Endothelial cell of umbilical vein (primary cell): Measurements from ENCODE around the gene SLC25A22. TPM values are rescaled to one million over a fixed set of nuclear protein-coding genes. Genes with fewer than 3 reads are reported as not detected.

Experiments used
- BruUV-seq: library from RNA; stranded (reverse); fragments of 400-500 nt; replicated peaks from 2 replicates; lab custom pipeline; 2021; lab: Mats Ljungman, UMichigan
- CTCF ChIA-PET: fragments of 300-600, 350-600 bp; sonication (Branson Sonifier 250); formaldehyde crosslinking; loops from one replicate; lab custom pipeline; 2021; ENCODE audit warnings: antibody characterized with exemption, inconsistent platforms; lab: Charles Lee
- POLR2A ChIA-PET: fragments of 300-600, 350-600 bp; sonication (Branson Sonifier 250); formaldehyde crosslinking; loops from one replicate; lab custom pipeline; 2021; ENCODE audit warnings: antibody characterized with exemption, inconsistent platforms; lab: Charles Lee
- DNase-seq: peaks from one replicate; pipeline ENCODE4 v3.0.0-alpha.2; 2011; ENCODE audit warnings: low read depth, low spot score
- FAIRE-seq: peaks from 2 replicates; lab custom pipeline; 2011; peaks lifted over from hg19 to GRCh38; lab: Jason Lieb, UNC
- H2AFZ ChIP-seq: 2 replicates; pipeline ENCODE4 v1.6.0; 2012; ENCODE audit warnings: low read depth, low read length, control low read depth, inconsistent platforms
- H3K27ac ChIP-seq: 2 replicates; pipeline ENCODE4 v1.5.1; 2011; ENCODE audit warnings: low read depth, mild to moderate bottlenecking, control low read depth, low read length, moderate library complexity; ENCODE audit not compliant: insufficient read depth
- H3K27me3 ChIP-seq, 2 experiments: 2 replicates each; pipeline versions ENCODE4 v1.6.0 to v1.6.1; 2011; ENCODE audit warnings: low read length in 2 of 2, mixed read lengths in 1 of 2; ENCODE audit not compliant: control insufficient read depth in 2 of 2, insufficient read depth in 2 of 2
- H3K36me3 ChIP-seq, 2 experiments: 2 replicates in 1 of 2; 3 replicates in 1 of 2; pipeline ENCODE4 v1.5.1; 2011; ENCODE audit warnings: low read length in 2 of 2, mild to moderate bottlenecking in 1 of 2, moderate library complexity in 1 of 2; ENCODE audit not compliant: control insufficient read depth in 2 of 2, insufficient read depth in 2 of 2; ENCODE audit errors: extremely low read depth in 1 of 2
- H3K4me1 ChIP-seq: 3 replicates; pipeline ENCODE4 v1.5.1; 2011; ENCODE audit warnings: mild to moderate bottlenecking, low read length; ENCODE audit not compliant: control insufficient read depth, insufficient read depth; ENCODE audit errors: extremely low read depth
- H3K4me2 ChIP-seq: 2 replicates; pipeline ENCODE4 v1.6.1; 2011; ENCODE audit warnings: low read length, control low read depth, mixed read lengths; ENCODE audit not compliant: insufficient read depth
- H3K4me3 ChIP-seq, 3 experiments: fragments of 200-600 bp in 1 of 3; sonication (generic), shearing (Covaris generic) in 1 of 3; replicated peaks in 1 of 3; 2 replicates each; pipeline ENCODE4 v1.5.1; 2011 to 2016; ENCODE audit warnings: control low read depth in 3 of 3, low read length in 3 of 3, mild to moderate bottlenecking in 2 of 3, inconsistent platforms in 1 of 3, low read depth in 1 of 3, moderate library complexity in 1 of 3; ENCODE audit not compliant: insufficient read depth in 1 of 3
- H3K79me2 ChIP-seq: 2 replicates; pipeline ENCODE4 v1.6.0; 2012; ENCODE audit warnings: low read length, inconsistent platforms; ENCODE audit not compliant: control insufficient read depth, insufficient read depth
- H3K9ac ChIP-seq: replicated peaks from 2 replicates; pipeline ENCODE3; 2011; ENCODE audit warnings: low read length, control low read depth; ENCODE audit not compliant: insufficient read depth; ENCODE audit errors: extremely low read depth
- H3K9me1 ChIP-seq: replicated peaks from 3 replicates; pipeline ENCODE4 v1.6.0; 2011; ENCODE audit warnings: mild to moderate bottlenecking, low read length; ENCODE audit not compliant: control insufficient read depth, insufficient read depth; ENCODE audit errors: extremely low read depth
- H3K9me3 ChIP-seq: replicated peaks from 2 replicates; pipeline ENCODE4 v1.5.1; 2012; ENCODE audit warnings: low read length, inconsistent platforms; ENCODE audit not compliant: control insufficient read depth, insufficient read depth
- H4K20me1 ChIP-seq: replicated peaks from 2 replicates; pipeline ENCODE3; 2011; ENCODE audit warnings: mild to moderate bottlenecking, low read length; ENCODE audit not compliant: control insufficient read depth, insufficient read depth; ENCODE audit errors: extremely low read depth
- EZH2 ChIP-seq: IDR thresholded peaks from 2 replicates; pipeline ENCODE4 v1.6.1; 2012; ENCODE audit warnings: borderline replicate concordance, low read depth, mild to moderate bottlenecking, moderate library complexity, low read length, inconsistent platforms; ENCODE audit not compliant: severe bottlenecking
- FOS ChIP-seq: IDR thresholded peaks from 2 replicates; pipeline ENCODE4 v1.6.1; 2011; ENCODE audit warnings: mild to moderate bottlenecking, low read length, moderate library complexity, borderline replicate concordance; ENCODE audit not compliant: insufficient read depth
- GATA2 ChIP-seq: IDR thresholded peaks from 2 replicates; pipeline ENCODE4 v1.7.0; 2011; ENCODE audit warnings: low read depth, mild to moderate bottlenecking, moderate library complexity, mixed read lengths, low read length; ENCODE audit not compliant: insufficient read length, insufficient read depth
- JUN ChIP-seq: IDR thresholded peaks from 2 replicates; pipeline ENCODE4 v1.6.1; 2011; ENCODE audit warnings: borderline replicate concordance, low read depth; ENCODE audit not compliant: insufficient read length, insufficient read depth
- MAX ChIP-seq: IDR thresholded peaks from 2 replicates; pipeline ENCODE4 v1.6.1; 2011; ENCODE audit not compliant: insufficient read depth, insufficient read length
- POLR2A ChIP-seq: IDR thresholded peaks from 2 replicates; pipeline ENCODE4 v1.6.1; 2012; ENCODE audit warnings: low read depth, mild to moderate bottlenecking, control low read depth, low read length
- POLR2AphosphoS5 ChIP-seq: IDR thresholded peaks from 2 replicates; pipeline ENCODE4 v1.6.1; 2012; ENCODE audit warnings: low read depth, mild to moderate bottlenecking, control low read depth, low read length, moderate library complexity; ENCODE audit not compliant: insufficient read depth
- dilution Hi-C: fragments of 300-500 bp; cut with MboI; formaldehyde crosslinking; loops from one replicate; pipeline ENCODE4 v1.15.0; 2019; ENCODE audit warnings: low sequenced_read_pairs; ENCODE audit not compliant: extremely low pct_ligation_motif_present
- intact Hi-C: fragments of 100-400 bp; cut with micrococcal nuclease; formaldehyde crosslinking; loops from one replicate; pipeline ENCODE4 v1.10.0; 2022
- polyA plus RNA-seq, 4 experiments: library from polyadenylated mRNA; depleted of rRNA in 3 of 4; stranded (reverse) in 3 of 4; unstranded in 1 of 4; fragments of >200 nt; gene quantifications; 2 replicates each; pipeline versions ENCODE4 v1.2.1 to v1.2.3, GENCODE V29; 2011 to 2012; ENCODE audit warnings: missing spikeins in 1 of 4
- total RNA-seq: library from RNA; stranded (reverse); gene quantifications from 2 replicates; pipeline ENCODE4 v1.2.3, GENCODE V29; 2021

Gene SLC25A22
- total and polyA plus RNA-seq, 2 donors (not counting 3 experiments of a cell fraction or from before 2014, with no cell fraction given): 24.5 to 24.9 TPM

DNA sequence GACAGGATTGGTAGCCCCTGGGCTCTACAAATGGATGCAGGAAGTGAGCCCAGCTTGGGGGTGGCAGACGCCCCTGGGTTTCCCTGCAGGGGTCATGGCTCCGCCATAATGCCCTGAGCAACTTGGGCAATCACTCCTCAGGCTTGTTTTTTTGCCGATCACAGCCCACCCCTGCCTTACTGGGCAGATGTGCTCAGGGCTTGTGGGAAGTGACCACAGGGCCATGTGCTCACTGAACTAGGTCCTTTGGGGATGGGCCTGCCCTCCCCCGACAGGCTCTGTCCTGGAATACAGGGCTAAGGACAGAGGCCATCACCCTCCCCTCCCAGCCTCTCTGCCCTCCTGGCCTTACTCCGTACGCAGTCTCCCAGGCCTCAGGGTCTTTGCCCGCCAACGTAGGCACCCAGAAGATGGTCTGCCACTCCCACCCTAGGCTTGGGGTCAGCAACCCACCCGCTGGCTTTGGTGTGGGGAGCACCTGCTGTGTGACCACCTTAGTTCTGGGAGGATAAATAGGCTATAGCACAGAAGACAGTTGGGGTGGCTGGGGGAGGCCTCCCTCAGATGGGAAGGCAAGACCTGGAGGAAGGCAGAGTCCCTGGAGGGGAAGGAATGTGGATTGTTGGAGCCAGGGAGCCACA is 15.5 kb upstream of the SLC25A22 start:
- peaks cover 5 to 25% of the 10 kb centered on the region in 2 experiments for H3K36me3 ChIP-seq
- H3K9me1 ChIP-seq: no peaks in the 10 kb centered on the region
- H3K4me3 ChIP-seq: no peak overlapping the region
- ChIA-PET CTCF (no interaction called here), POLR2A (no interaction called here)
- H3K27ac ChIP-seq: no peak overlapping the region
- peaks cover 16% of the 10 kb centered on the region for H3K4me1 ChIP-seq
- no peak overlapping the region for H3K4me2 ChIP-seq
- no peaks in the 10 kb centered on the region for H3K27me3 ChIP-seq
- dilution Hi-C loops: no loop called here
- H3K79me2 ChIP-seq: peaks cover 33% of the 10 kb centered on the region
- no TSS peak for BruUV-seq
- FAIRE-seq (no peak), DNase-seq (no peak)
- peak; percentile 43 for TF ChIP-seq POLR2AphosphoS5
- TF ChIP-seq EZH2: no peak
- no peak overlapping the region for H3K9ac ChIP-seq
- no peak overlapping the region for H2AFZ ChIP-seq
- H4K20me1 ChIP-seq: no peaks in the 10 kb centered on the region
- intact Hi-C loops: no loop called here
- no peaks in the 10 kb centered on the region for H3K9me3 ChIP-seq

GRCh38 chr11:813072-813455 is 15.0 kb upstream of the SLC25A22 start:
- Histone ChIP-seq H3K27me3 (no peaks in the 10 kb centered on the region), H3K79me2 (peaks cover 36% of the 10 kb centered on the region), H3K4me3 (no peak overlapping the region), H3K9ac (no peak overlapping the region), H3K4me1 (peaks cover 19% of the 10 kb centered on the region), H3K36me3 (peaks cover 5 to 25% of the 10 kb centered on the region in 2 experiments), H4K20me1 (no peaks in the 10 kb centered on the region), H3K4me2 (no peak overlapping the region), H3K27ac (no peak overlapping the region), H3K9me3 (no peaks in the 10 kb centered on the region), H3K9me1 (no peaks in the 10 kb centered on the region), H2AFZ (no peak overlapping the region)
- intact Hi-C loops (no loop called here), dilution Hi-C loops (no loop called here)
- BruUV-seq: no TSS peak
- CTCF ChIA-PET: no interaction called here
- no peak for FAIRE-seq
- DNase-seq: no peak
- POLR2A ChIA-PET: no interaction called here
- TF ChIP-seq JUN: no peak
- no peak for TF ChIP-seq MAX
- TF ChIP-seq GATA2: no peak
- no peak for TF ChIP-seq POLR2A
- TF ChIP-seq POLR2AphosphoS5: no peak
- TF ChIP-seq FOS: no peak
